Lower leg skin (tissue), 4 donors: ENCODE results near the gene CLDN7. TPM values are rescaled to one million over a fixed set of nuclear protein-coding genes. Genes with fewer than 3 reads are reported as not detected.

Experiments
- DNase-seq, 2 donors: peaks; one replicate each; pipeline ENCODE4 v3.0.0-alpha.2; 2019; ENCODE audit warnings: low spot score in 2 of 2
- H3K4me3 ChIP-seq: fragments of 200-600 bp; sonication (generic); 2 replicates; pipeline ENCODE4 v1.5.1; 2017; ENCODE audit warnings: mild to moderate bottlenecking, low read depth; ENCODE audit not compliant: poor library complexity, severe bottlenecking
- CTCF ChIP-seq, 3 donors: fragments of 450-650 bp; IDR thresholded peaks; one replicate each; pipeline ENCODE4 v1.5.1; 2016; ENCODE audit warnings: antibody characterized with exemption in 3 of 3, mild to moderate bottlenecking in 3 of 3, moderate library complexity in 2 of 3
- POLR2A ChIP-seq, 2 donors: fragments of 450-650 bp; IDR thresholded peaks; one replicate each; pipeline ENCODE4 v1.6.1; 2016 to 2017; ENCODE audit warnings: antibody characterized with exemption in 2 of 2, mild to moderate bottlenecking in 1 of 2, moderate library complexity in 1 of 2
- WGBS, 2 donors: methylation state at CpG; one replicate each; pipeline ENCODE4 v1.1.5; 2018; 5-methylcytosine and 5-hydroxymethylcytosine counted together
- intact Hi-C: fragments of 100-400 bp; cut with DNase I; formaldehyde crosslinking; loops from one replicate; pipeline ENCODE4 v1.15.0; 2023; ENCODE audit warnings: low total_unique reads
- total RNA-seq, 4 donors: library from RNA; depleted of rRNA; stranded (reverse); fragments of >200 nt; gene quantifications; one replicate each; pipeline ENCODE4 v1.1.0, GENCODE V29; 2016

Gene CLDN7
- total RNA-seq, 4 donors from 2014 or later: 6.7 to 25.6 (median 14.4) TPM

GRCh38 chr17:7259555-7259889 is 2.8 kb downstream of the CLDN7 start:
- intact Hi-C loops: no loop called here

GRCh38 chr17:7258731-7259554 is 3.3 kb downstream of the CLDN7 start:
- no peak overlapping the region for H3K4me3 ChIP-seq
- WGBS, 2 donors: 46 to 59% methylated on average over 7 of the region's 7 CpGs
- intact Hi-C loops: no loop called here
- no peak for DNase-seq
- TF ChIP-seq CTCF (IDR thresholded peaks at IDR 0.05): no peak
- no peak for TF ChIP-seq POLR2A (IDR thresholded peaks at IDR 0.05)

More at GRCh38 chr17:7259555-7259889, 2.8 kb downstream of the CLDN7 start:
- H3K4me3 ChIP-seq: no peak overlapping the region
- TF ChIP-seq CTCF (IDR thresholded peaks at IDR 0.05): no peak
- no peak for TF ChIP-seq POLR2A (IDR thresholded peaks at IDR 0.05)
- 87 to 91% methylated on average over 6 of the region's 6 CpGs for WGBS, 2 donors
- no peak for DNase-seq

- no peak overlapping the region for H3K4me3 ChIP-seq
- intact Hi-C loops: no loop called here
- no peak for TF ChIP-seq CTCF (IDR thresholded peaks at IDR 0.05)
- no peak for DNase-seq
- 87 to 90% methylated on average over 8 of the region's 8 CpGs for WGBS, 2 donors
Observed at GRCh38 chr17:7256766-7257456, 5.4 kb downstream of the CLDN7 start.

- no peak overlapping the region for H3K4me3 ChIP-seq
- 86 to 92% methylated on average over 4 of the region's 4 CpGs for WGBS, 2 donors
- intact Hi-C loops: no loop called here
- DNase-seq: no peak
- no peak for TF ChIP-seq CTCF (IDR thresholded peaks at IDR 0.05)
- no peak for TF ChIP-seq POLR2A (IDR thresholded peaks at IDR 0.05)
Observed at GRCh38 chr17:7254511-7254910, 7.8 kb downstream of the CLDN7 start.

- no peak for DNase-seq
- intact Hi-C loops: no loop called here
- TF ChIP-seq POLR2A (IDR thresholded peaks at IDR 0.05) (no peak), CTCF (IDR thresholded peaks at IDR 0.05) (no peak)
- 74 to 75% methylated on average over 5 of the region's 5 CpGs for WGBS, 2 donors
- H3K4me3 ChIP-seq: no peak overlapping the region
Observed at GRCh38 chr17:7253082-7253481, 9.2 kb downstream of the CLDN7 start.
